BE2C (cell line): ENCODE results near the gene CKAP5.

Source experiments
- DNase-seq: peaks from one replicate; pipeline ENCODE4 v3.0.0-alpha.2; 2020
- H3K27me3 ChIP-seq: fragments of 250-450 bp; sonication (Bioruptor Pico); 2 replicates; pipeline ENCODE4 v1.5.1; 2020; ENCODE audit warnings: mild to moderate bottlenecking
- H3K36me3 ChIP-seq: fragments of 250-450 bp; sonication (Bioruptor Pico); 2 replicates; pipeline ENCODE4 v1.5.1; 2020; ENCODE audit warnings: mild to moderate bottlenecking
- H3K4me1 ChIP-seq: fragments of 250-450 bp; sonication (Bioruptor Pico); 2 replicates; pipeline ENCODE4 v1.5.1; 2020
- H3K4me3 ChIP-seq: 2 replicates; pipeline ENCODE4 v1.5.1; 2011; ENCODE audit warnings: low read depth, low read length
- H3K9me3 ChIP-seq: fragments of 250-450 bp; sonication (Bioruptor Pico); 2 replicates; pipeline ENCODE4 v1.5.1; 2020
- CTCF ChIP-seq: IDR thresholded peaks from 2 replicates; pipeline ENCODE4 v1.5.1; 2012; ENCODE audit warnings: mild to moderate bottlenecking, low read depth, low read length

Gene CKAP5

DNA sequence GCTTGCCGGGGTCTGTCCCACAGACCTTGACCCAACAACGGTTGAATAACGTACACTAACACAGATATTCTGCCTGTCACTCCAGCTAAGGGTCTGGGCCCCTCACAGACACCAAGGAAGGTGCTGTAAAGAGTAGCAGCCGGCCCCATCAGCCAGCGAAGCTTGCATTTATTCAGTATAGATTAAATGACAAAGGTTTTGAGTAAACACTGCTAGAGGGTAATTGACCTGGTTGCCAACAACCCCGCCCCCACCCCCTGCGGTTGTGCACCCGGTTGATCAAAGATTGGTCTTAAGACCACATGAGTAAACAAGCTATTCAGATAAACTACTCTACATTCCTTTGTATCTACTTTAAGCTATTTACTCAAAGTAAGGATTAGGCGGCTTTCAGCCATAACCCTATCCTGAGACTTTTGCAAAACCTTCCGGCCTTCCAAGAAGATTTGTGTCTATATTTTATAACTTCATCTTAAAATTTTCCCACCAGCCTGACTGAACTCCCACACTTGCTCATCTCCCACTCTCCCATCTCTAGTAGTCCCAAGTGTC, 4.8 kb upstream of the CKAP5 start:
- Histone ChIP-seq H3K4me1 (no peaks in the 10 kb centered on the region), H3K27me3 (no peaks in the 10 kb centered on the region), H3K36me3 (no peaks in the 10 kb centered on the region), H3K9me3 (no peaks in the 10 kb centered on the region), H3K4me3 (no peak overlapping the region)
- TF ChIP-seq CTCF, result no peak
- no peak for DNase-seq

- Histone ChIP-seq H3K36me3 (no peaks in the 10 kb centered on the region), H3K4me1 (no peaks in the 10 kb centered on the region), H3K4me3 (no peak overlapping the region), H3K9me3 (no peaks in the 10 kb centered on the region), H3K27me3 (no peaks in the 10 kb centered on the region)
- DNase-seq, result no peak
- TF ChIP-seq CTCF, result no peak
Measured at GRCh38 chr11:46849631-46850030, 3.6 kb upstream of the CKAP5 start.

DNA sequence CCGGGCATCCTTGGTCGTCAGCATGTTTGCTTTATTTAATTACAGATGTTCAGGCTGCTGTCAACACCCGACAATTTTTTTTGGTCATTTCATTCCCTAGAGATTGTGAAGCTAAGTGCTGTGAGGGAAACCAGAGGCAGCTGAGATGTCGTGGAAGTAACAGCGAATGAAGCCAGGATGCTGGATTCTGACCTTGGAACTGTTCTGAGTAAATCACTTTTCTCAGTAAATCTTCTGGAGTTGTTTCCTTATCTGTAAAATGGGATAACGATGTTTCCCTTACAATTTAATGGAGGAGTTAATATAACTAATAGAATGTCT, 390 bp upstream of the CKAP5 start:
- H3K9me3 ChIP-seq, result no peaks in the 10 kb centered on the region
- no peaks in the 10 kb centered on the region for H3K36me3 ChIP-seq
- peak overlapping the region; percentile 87 for H3K4me3 ChIP-seq
- DNase-seq, result no peak
- H3K27me3 ChIP-seq, result no peaks in the 10 kb centered on the region
- no peaks in the 10 kb centered on the region for H3K4me1 ChIP-seq
- no peak for TF ChIP-seq CTCF

DNA sequence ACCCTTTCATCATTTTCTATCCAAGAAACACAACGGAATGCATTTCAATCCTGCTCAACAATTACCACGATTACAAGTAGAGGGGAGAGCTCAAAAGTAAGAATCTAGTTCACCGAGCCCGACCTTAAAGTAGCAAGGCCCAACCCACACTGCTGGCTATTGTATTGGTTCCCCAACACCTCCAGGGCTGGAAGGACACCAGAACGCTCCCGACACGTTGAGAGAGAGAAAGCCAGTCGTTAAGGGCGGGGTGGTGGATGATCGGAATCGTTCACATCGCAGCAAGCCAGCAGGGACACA, 690 bp downstream of the CKAP5 start:
- DNase-seq, result no peak
- Histone ChIP-seq H3K4me3 (peak overlapping the region; percentile 87), H3K36me3 (no peaks in the 10 kb centered on the region), H3K9me3 (no peaks in the 10 kb centered on the region), H3K27me3 (no peaks in the 10 kb centered on the region), H3K4me1 (no peaks in the 10 kb centered on the region)
- TF ChIP-seq CTCF, result no peak

GRCh38 chr11:46840116-46840515, 6.0 kb downstream of the CKAP5 start:
- DNase-seq, result no peak
- no peaks in the 10 kb centered on the region for H3K36me3 ChIP-seq
- no peaks in the 10 kb centered on the region for H3K27me3 ChIP-seq
- H3K9me3 ChIP-seq, result no peaks in the 10 kb centered on the region
- H3K4me3 ChIP-seq, result no peak overlapping the region
- TF ChIP-seq CTCF, result no peak
- no peaks in the 10 kb centered on the region for H3K4me1 ChIP-seq

GRCh38 chr11:46838501-46838900, 7.6 kb downstream of the CKAP5 start:
- no peak for TF ChIP-seq CTCF
- Histone ChIP-seq H3K9me3 (no peaks in the 10 kb centered on the region), H3K36me3 (no peaks in the 10 kb centered on the region), H3K27me3 (no peaks in the 10 kb centered on the region), H3K4me1 (no peaks in the 10 kb centered on the region), H3K4me3 (no peak overlapping the region)
- no peak for DNase-seq
